ENCODE data around the gene PPP2R5B. TPM values are rescaled to one million over a fixed set of nuclear protein-coding genes. Genes with fewer than 3 reads are reported as not detected.

PPP2R5B gene
- total RNA-seq, 1 donor from 2014 or later: 5.7 TPM

- H3K4me2 ChIP-seq: no peak overlapping the region
- Mint-ChIP-seq H3K4me1 (no peaks in the 10 kb centered on the region), H3K27ac (no peak overlapping the region), H3K27me3 (ENCODE audit: insufficient read depth, low read depth) (peaks cover 6% of the 10 kb centered on the region), H3K36me3 (peaks cover 9% of the 10 kb centered on the region), H3K4me3 (no peak overlapping the region), H3K9me3 (no peaks in the 10 kb centered on the region)
- no peak overlapping the region for H3K4me3 ChIP-seq
- H2AFZ ChIP-seq (replicated peaks): no peak overlapping the region
- no peak for DNase-seq (ENCODE audit: low spot score)
- no peak overlapping the region for H3K9ac ChIP-seq
- no peaks in the 10 kb centered on the region for H3F3A ChIP-seq (ENCODE audit: low read depth)
- no peaks in the 10 kb centered on the region for H4K20me1 ChIP-seq (ENCODE audit: low read depth)
- no peaks in the 10 kb centered on the region for H3K4me1 ChIP-seq
- H3K27me3 ChIP-seq: no peaks in the 10 kb centered on the region
- no peak overlapping the region for H3K27ac ChIP-seq
- no peaks in the 10 kb centered on the region for H3K79me2 ChIP-seq (ENCODE audit: low read depth)
- H3K9me3 ChIP-seq (ENCODE audit: low read depth): no peaks in the 10 kb centered on the region
- TF ChIP-seq EZH2 (IDR thresholded peaks at IDR 0.05): no peak
- no peak for TF ChIP-seq EZH2phosphoT487 (IDR thresholded peaks at IDR 0.05)
- no peak for TF ChIP-seq CTCF (IDR thresholded peaks at IDR 0.05)
- H3K36me3 ChIP-seq: no peaks in the 10 kb centered on the region
Measured at GRCh38 chr11:64905516-64906313, 18.8 kb upstream of the PPP2R5B start.

GRCh38 chr11:64906314-64906635 is 18.2 kb upstream of the PPP2R5B start:
- TF ChIP-seq EZH2phosphoT487 (IDR thresholded peaks at IDR 0.05) (no peak), CTCF (IDR thresholded peaks at IDR 0.05) (no peak), EZH2 (IDR thresholded peaks at IDR 0.05) (no peak)
- H3K9me3 Mint-ChIP-seq: no peaks in the 10 kb centered on the region
- no peaks in the 10 kb centered on the region for H3K36me3 ChIP-seq

GRCh38 chr11:64908766-64909165 is 15.7 kb upstream of the PPP2R5B start:
- no peaks in the 10 kb centered on the region for H3K4me1 ChIP-seq
- no peak overlapping the region for H3K4me2 ChIP-seq
- no peak overlapping the region for H3K27ac ChIP-seq
- no peak overlapping the region for H3K4me3 ChIP-seq
- TF ChIP-seq EZH2 (IDR thresholded peaks at IDR 0.05): no peak
- no peak for TF ChIP-seq CTCF (IDR thresholded peaks at IDR 0.05)
- TF ChIP-seq EZH2phosphoT487 (IDR thresholded peaks at IDR 0.05): no peak
- H3K9me3 ChIP-seq (ENCODE audit: low read depth): no peaks in the 10 kb centered on the region
- DNase-seq (ENCODE audit: low spot score): no peak
- no peaks in the 10 kb centered on the region for H3K36me3 ChIP-seq
- no peak overlapping the region for H3K9ac ChIP-seq
- peaks cover 8% of the 10 kb centered on the region for H3K36me3 Mint-ChIP-seq
- no peak overlapping the region for H3K27ac Mint-ChIP-seq
- peaks cover 4% of the 10 kb centered on the region for H3K27me3 Mint-ChIP-seq (ENCODE audit: insufficient read depth, low read depth)
- H3K4me1 Mint-ChIP-seq: no peaks in the 10 kb centered on the region
- no peaks in the 10 kb centered on the region for H4K20me1 ChIP-seq (ENCODE audit: low read depth)
- H3K27me3 ChIP-seq: no peaks in the 10 kb centered on the region
- no peak overlapping the region for H2AFZ ChIP-seq (replicated peaks)
- no peaks in the 10 kb centered on the region for H3F3A ChIP-seq (ENCODE audit: low read depth)
- no peaks in the 10 kb centered on the region for H3K79me2 ChIP-seq (ENCODE audit: low read depth)
- H3K4me3 Mint-ChIP-seq: peak overlapping the region; percentile 13
- H3K9me3 Mint-ChIP-seq: no peaks in the 10 kb centered on the region

More at GRCh38 chr11:64906314-64906635, 18.2 kb upstream of the PPP2R5B start:
- H2AFZ ChIP-seq (replicated peaks): no peak overlapping the region
- no peaks in the 10 kb centered on the region for H3K27me3 ChIP-seq
- no peak overlapping the region for H3K4me2 ChIP-seq
- H4K20me1 ChIP-seq (ENCODE audit: low read depth): no peaks in the 10 kb centered on the region
- H3K9ac ChIP-seq: no peak overlapping the region
- H3K79me2 ChIP-seq (ENCODE audit: low read depth): no peaks in the 10 kb centered on the region
- no peak overlapping the region for H3K4me3 ChIP-seq
- H3K4me1 ChIP-seq: no peaks in the 10 kb centered on the region
- DNase-seq (ENCODE audit: low spot score): no peak
- no peaks in the 10 kb centered on the region for H3K9me3 ChIP-seq (ENCODE audit: low read depth)
- Mint-ChIP-seq H3K36me3 (peaks cover 9% of the 10 kb centered on the region), H3K4me3 (no peak overlapping the region), H3K4me1 (no peaks in the 10 kb centered on the region), H3K27ac (no peak overlapping the region), H3K27me3 (ENCODE audit: insufficient read depth, low read depth) (peaks cover 6% of the 10 kb centered on the region)
- H3K27ac ChIP-seq: no peak overlapping the region
- H3F3A ChIP-seq (ENCODE audit: low read depth): no peaks in the 10 kb centered on the region
